Measurements from ENCODE around the gene CDC14A.

Gene CDC14A

DNA sequence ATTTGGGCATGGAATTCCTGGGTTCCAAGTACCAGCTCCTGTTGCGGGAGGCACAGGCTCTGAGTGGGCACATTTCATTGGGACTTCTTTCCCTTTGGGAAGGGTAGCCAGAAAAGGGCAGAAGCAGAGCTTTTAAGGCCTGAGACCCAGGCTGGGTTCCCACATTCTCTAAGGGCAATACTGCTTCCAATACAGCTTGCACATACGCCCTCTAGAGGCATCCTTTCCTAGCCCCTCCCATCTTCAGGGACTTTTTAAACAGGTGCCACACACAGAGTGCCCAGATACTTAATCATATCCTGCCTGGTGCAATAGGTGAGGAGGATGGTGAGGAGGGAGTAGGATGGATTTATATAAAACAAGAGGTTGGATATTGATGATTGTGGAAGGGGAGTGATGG lies 191.3 kb downstream of the CDC14A start:
- peak; percentile 52 for DNase-seq

DNA sequence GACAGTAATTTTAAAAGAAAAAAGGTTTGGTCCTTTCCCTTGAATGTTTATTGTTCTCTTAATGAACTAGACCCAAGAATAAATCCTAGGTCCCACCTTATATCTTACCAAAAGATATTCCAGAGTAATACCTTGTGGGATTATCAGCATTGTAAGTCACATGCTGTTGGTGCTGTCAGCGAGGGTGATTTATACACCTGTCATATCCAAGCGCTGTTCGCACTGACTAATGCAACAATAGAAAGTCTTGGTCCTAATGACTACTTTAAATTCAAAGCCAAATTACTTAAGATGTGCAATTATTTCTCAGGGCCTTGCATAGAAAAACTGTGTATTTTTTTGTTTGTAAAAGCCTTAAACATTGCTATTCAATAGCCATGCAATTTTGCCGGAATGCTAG lies 192.5 kb downstream of the CDC14A start:
- DNase-seq = no peak

DNA sequence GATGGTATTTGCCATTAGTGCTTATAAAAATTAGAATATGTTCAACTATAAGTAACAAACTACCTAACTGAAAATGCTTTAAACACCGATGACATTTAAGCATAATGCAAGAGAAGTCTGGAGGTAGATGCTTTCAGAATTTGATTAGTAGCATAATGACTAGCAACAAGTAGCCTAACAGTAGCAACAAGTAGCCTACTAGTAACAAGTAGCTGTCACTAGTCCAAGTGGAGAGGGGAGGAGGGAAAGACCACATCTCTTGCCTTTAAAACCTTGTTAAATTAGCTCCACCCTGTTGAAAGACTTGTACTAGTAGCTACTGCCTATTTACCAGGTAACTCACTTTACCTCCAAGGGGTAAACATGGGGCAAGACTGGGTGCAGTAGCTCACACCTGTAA lies 193.5 kb downstream of the CDC14A start:
- DNase-seq = no peak

DNA sequence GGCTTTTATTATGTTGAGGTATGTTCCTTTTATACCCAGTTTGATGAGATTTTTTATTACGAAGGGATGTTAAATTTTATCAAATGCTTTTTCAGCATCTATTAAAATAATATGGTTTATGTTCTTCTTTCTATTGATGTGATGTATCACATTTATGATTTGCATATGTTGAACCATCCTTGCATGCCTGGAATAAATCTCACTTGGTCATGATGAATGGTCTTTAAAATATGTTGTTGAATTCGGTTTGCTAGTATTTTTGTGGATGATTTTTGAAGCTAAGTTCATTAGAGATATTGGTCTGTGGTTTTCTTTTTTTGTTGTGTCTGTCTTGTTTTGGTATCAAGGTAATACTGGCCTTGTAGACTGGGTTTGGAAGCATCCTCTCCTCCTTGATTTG lies 199.7 kb downstream of the CDC14A start:
- DNase-seq = no peak

DNA sequence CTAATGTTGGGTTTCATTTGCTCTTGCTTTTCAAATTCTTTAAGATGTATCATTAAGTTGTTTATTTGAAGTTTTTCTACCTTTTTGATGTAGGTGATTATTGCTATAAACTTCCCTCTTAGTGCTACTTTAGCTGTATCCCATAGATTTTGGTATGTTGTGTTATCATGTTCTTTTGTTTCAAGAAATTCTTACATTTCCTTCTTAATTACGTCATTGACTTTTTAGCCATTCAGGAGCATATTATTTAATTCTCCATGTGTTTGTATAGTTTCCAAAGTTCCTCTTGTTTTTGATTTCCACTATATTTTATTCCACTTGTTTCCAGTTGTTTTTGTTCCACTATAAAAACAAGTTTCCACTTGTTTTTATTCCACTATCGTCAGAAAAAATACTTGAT lies 200.6 kb downstream of the CDC14A start:
- no peak for DNase-seq

DNA sequence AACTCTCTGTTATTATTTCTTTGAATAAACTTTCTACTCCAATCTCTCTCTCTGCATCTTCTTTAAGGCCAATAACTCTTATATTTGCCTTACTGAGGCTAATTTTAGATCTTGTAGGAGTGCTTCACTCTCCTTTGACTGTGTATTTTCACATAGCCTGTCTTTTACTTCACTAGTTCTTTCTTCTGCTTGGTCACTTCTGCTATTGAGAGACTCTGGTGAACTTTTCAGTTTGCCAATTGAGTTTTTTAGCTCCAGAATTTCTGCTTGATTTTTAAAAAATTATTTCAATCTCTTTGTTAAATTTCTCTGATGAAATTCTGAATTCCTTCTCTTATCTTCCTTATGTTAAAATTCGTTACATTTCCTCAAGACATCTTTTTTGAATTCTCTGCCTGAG lies 203.9 kb downstream of the CDC14A start:
- DNase-seq = no peak

- no peak for DNase-seq
Observed at GRCh38 chr1:100556925-100557605, 204.8 kb downstream of the CDC14A start.

- DNase-seq = no peak
Observed at GRCh38 chr1:100557606-100557953, 205.3 kb downstream of the CDC14A start.

- DNase-seq = no peak
Observed at GRCh38 chr1:100565533-100565932, 213.2 kb downstream of the CDC14A start.

DNA sequence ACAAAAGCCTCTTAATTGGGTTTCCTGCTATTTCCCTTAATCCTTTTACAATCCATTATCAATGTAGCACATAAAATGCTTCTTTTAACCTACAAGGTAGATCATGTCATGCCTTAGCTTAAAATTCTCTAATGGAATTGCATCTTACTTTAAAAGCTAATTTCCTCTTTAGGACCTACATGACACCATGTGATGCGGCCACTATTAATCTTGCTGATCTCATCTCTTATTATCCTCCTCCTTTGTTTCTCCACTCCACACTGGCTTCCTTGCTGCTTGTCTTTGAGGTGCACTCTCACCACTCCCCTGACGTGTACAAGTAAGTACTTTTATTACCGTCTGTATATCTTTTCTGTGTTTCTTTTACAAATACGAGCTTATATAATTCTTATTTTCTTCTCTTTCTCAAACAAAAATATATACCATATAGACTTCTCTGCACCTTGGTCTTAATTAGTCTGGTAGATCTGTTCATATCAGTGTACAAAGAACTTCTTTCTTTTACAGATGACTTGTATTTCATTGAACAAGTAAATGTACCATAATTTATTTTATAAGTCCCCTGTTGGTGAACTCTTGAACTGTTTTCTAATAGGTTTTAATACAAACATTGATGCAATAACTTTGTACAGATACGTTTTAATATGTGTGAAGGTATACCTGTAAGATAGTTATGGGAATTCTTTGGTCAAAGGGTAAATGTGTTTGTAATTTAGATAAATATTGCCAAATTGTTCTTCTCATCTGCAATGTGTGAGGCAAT lies 213.8 kb downstream of the CDC14A start:
- DNase-seq = no peak

- DNase-seq = no peak
Observed at GRCh38 chr1:100567062-100567461, 214.8 kb downstream of the CDC14A start.
